Embryonic facial prominence (tissue), 1 donor: ENCODE results near the gene NOLC1.
A peak's percentile ranks its signal among the peaks of the same experiment; 100 is the strongest.

Experiments used
- DNase-seq: peaks from one replicate; pipeline ENCODE4 v3.0.0-alpha.2; 2016; ENCODE audit errors: extremely low spot score

Gene NOLC1

GRCh38 chr10:102151774-102152544, at the start of gene NOLC1:
NOLC1 (plus strand) TSS chr10:102152389; CDS start chr10:102152411, 22 bp downstream.
- peak; percentile 98 for DNase-seq

GRCh38 chr10:102102421-102102820, 49.8 kb upstream of the NOLC1 start:
- no peak for DNase-seq

GRCh38 chr10:102106998-102107397, 45.2 kb upstream of the NOLC1 start:
- no peak for DNase-seq

- DNase-seq = no peak
Observed at GRCh38 chr10:102109166-102110116, 42.7 kb upstream of the NOLC1 start.

GRCh38 chr10:102111276-102111675, 40.9 kb upstream of the NOLC1 start:
- no peak for DNase-seq

- no peak for DNase-seq
Observed at GRCh38 chr10:102112210-102112817, 39.9 kb upstream of the NOLC1 start.

GRCh38 chr10:102113261-102113955, 38.8 kb upstream of the NOLC1 start:
- DNase-seq = no peak

- no peak for DNase-seq
Observed at GRCh38 chr10:102113956-102114857, 38.0 kb upstream of the NOLC1 start.

GRCh38 chr10:102114861-102115618, 37.1 kb upstream of the NOLC1 start:
- peak; percentile 77 for DNase-seq

GRCh38 chr10:102115775-102116174, 36.4 kb upstream of the NOLC1 start:
- DNase-seq = no peak

GRCh38 chr10:102116656-102117055, 35.5 kb upstream of the NOLC1 start:
- no peak for DNase-seq

GRCh38 chr10:102117391-102118159, 34.6 kb upstream of the NOLC1 start:
- peak; percentile 78 for DNase-seq

- DNase-seq = no peak
Observed at GRCh38 chr10:102118867-102119266, 33.3 kb upstream of the NOLC1 start.

GRCh38 chr10:102119417-102120141, 32.6 kb upstream of the NOLC1 start:
- peak; percentile 27 for DNase-seq

GRCh38 chr10:102120142-102120990, 31.8 kb upstream of the NOLC1 start, which contains the start of gene LDB1:
LDB1 (minus strand) TSS chr10:102120368; CDS start chr10:102120110, 258 bp downstream.
- DNase-seq = peak; percentile 76

GRCh38 chr10:102120991-102121738, 31.0 kb upstream of the NOLC1 start:
- DNase-seq = peak; percentile 87
